ENCODE data around the gene TM4SF18.
"Not testable (repeated sequence)": the region's sequence is repeated elsewhere in the genome, so short reads cannot be mapped to it uniquely, and the experiment has no call there.

The TM4SF18 gene

DNA sequence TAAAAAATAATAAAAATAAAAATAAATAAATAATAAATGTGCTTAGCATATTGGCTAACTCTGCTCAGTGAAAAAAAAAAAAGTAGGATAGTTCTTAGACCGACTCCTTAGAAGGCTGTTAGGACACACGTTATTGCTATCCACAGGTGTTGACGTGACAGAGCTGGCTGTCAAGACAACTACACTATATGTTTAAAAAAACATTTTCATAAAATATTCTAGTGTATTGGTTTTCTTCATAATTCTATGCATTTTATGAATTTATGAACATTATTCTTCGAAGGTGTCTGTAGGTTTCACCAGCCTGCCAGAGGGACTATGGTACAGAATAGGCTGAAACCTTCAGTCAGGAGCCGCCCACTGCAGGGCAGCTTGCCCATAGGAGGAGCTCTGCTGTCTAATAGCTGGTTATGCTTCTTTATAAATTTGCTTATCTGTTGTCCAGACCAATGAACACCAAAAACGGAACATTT lies 34.8 kb upstream of the TM4SF18 start:
- DNase-seq, result no peak

DNA sequence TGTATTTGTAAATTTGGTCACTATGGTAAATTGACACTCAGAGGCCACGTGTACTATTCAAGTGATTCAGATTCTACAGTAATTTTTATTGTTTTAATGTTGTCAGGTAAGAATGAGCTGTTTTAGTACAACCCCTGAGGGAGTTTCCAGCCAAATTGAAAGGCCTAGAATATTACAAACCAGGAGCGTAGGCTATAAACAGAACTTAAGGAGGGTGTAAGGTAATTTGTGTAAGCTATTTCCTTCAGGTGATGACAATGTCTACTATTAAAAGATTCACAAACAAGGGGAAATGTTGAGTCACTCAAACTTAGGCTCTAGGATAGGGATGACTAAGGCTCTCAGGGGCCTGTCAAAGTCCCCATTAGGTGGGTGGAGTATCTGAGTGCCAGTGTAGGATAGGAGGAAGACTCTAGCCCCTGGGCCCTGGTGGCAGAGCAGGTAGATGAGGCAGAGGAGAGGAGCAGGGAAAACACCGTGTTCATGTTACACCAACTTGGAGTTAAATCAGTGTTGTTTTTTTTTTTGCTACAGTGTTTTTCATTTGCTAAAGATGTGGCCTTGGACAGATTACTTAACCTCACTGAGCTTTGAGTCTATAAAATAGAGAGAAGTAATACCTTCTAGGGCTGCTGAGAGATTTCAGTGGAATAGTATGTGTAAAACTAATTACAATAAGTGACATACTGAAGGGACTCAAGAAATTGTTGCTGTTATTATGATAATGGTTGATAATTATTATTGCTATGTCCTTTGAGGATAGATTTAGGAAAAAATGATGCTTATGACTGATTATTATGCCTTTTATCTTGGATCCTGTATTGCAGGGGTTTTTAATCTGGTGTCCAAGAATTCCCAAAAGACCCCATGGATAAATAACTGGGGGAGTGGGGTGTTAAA lies 33.8 kb upstream of the TM4SF18 start:
- no peak for DNase-seq

DNA sequence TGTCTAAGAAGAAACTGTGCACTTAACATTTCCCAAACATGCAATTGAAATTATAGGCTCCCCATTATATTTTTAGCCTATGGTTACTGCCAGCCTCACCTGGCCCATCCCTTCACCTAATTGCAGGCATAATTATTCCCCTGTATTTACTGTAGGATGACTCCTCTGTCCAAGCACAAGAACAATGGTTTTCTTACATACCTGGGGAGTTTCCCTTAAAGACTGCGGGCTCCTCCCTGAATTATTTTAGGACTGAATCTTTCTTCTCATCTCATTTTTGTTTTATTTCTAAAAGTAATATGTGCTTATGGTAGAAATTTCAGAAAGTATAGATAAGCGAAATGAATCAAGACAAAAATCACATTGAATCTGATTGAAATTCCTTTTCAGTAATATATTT lies 32.6 kb upstream of the TM4SF18 start:
- no peak for DNase-seq

DNA sequence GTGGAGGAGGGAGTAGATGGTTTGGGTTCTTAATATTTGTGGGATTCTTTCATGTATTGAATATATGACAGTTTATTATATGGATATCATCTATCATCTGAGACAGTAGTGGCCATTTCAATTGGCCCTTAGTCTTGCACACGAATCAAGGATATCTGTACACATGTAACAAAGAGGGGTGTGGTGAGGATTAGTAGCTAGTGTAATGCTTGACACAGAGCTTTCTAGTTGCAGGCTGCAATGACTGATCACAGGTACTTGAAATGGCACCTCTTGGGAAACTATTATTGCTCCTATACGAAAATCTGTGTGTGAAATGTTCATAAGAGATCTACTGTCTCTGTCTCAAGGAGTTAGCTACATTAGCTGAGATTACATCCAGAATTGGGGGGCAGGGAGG lies 31.2 kb upstream of the TM4SF18 start:
- no peak for DNase-seq

DNA sequence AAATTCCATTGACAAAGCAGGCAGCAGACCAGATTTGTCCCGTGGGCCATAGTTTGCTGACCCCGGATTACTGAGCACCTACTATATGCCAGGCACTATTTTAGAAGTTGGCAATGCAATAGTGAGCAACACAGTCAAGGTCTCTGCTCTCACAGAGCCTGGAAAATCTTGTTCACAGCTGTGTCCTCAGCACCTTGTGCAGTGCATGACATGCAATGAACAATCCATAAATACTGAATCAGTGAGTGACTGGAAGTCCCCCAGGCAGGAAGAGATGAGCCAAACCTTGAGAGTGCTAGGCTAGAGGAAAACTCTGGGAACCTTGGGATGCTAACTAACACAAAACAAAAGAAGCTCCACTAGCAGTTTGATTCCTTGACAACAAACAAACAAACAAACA lies 29.6 kb upstream of the TM4SF18 start:
- no peak for DNase-seq

DNA sequence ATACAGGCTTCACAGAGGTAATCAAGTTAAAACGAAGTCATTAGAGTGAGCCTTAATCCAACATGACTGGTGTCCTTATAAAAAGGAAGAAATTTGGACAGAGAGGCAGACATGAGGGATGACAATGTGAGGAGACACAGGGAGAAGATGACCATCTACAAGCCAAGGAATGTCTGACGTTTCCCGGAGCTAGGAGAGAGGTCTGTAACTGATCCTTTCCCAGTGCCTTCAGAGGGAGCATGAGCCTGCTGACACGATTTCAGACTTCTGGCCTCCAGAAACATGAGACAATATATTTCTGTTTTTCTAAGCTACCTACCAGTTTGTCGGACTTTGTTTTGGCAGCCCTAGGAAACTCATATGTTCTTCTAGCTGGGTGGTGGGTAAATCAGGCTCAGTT lies 28.9 kb upstream of the TM4SF18 start:
- no peak for DNase-seq

DNA sequence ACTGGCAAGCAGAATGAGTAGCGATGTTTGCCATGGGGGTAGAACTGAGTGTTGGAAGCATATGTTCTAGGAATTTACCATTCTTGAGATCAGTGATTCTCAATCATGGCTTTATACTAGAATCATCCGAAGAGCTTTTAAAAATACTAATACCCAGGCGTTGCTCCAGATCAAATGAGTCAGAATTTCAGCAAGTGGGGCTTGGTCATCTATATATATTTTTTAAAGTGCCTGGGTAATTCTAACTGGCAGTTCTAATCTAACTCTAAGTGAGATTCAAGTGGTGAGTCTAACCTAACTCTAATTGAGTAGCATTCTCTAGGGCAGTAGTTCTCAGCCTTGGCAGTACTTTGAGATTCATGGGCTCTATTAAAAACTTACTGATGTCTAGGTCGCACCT lies 23.2 kb upstream of the TM4SF18 start:
- no peak for DNase-seq

DNA sequence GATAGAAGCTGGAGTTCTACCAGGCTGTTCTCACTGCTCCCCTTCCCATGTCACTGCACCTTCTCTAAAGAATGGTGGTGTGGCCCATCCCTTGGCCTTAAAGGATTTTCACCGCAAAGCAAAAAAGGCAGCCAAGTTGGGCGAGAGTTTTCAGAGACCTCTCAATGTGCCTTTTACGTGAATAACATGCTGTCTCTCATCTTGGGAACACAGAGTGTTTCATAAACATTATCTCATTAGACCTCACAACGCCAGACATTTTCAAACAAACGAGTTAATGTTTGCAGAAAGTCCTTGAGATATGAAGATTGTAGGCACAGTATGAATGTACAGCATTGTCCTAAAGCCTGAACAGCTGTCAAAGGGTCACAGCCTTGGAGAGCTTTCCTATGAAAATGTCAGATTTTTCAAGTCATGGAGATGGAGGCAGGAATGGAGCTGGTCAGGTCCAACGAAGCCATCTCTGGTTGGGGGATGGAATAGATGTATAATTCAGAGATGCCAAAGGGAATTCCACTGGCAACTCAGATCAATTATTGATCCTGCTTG lies 22.7 kb upstream of the TM4SF18 start:
- DNase-seq, result no peak

DNA sequence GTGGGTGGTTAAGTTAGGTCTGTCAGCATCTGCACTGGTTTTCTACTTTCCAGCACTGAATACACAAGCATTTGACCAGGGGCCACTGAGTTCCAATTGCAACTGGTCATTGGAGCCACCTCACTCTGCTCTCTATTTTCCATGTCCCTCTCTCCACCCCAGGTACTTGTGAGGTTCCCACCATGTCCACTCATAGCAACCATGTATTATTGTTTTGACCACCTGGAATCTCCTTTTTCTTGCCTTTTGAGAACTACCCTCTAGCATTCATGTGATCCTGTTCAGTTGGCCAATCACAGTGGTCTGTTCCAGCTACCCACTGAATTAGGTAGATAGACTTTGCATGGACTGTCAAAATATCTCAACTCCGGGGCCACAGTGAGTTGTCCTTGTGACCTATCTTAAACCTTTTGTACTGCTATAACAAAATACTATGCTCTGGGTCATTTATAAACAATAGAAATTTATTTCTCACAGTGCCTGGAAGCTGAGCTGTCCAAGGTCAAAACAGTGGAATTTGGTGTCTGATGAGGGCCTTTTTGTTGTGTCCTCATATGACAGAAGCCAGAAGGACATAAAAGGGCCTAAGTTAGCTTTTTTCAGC lies 20.2 kb upstream of the TM4SF18 start:
- DNase-seq, result no peak

DNA sequence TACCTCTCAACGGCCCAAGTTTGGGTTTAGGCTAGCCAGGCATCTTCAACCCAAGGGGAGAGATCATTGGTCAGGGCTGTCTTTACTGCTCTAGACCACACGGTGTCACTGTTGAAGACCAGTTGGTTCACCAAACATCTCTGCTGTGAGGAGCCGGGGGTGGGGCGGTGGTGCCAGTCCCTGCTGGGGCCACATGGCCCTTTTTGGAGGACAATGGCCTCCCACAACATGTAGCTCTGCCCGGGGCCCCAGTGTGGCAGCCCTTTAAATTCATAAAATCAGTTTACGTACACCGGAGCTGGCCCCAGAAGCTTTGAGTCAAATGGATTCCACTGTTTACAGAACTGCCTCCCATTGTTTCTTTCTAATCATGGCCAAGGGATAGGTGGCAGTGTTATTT lies 19.1 kb upstream of the TM4SF18 start:
- DNase-seq, result peak; percentile 19

DNA sequence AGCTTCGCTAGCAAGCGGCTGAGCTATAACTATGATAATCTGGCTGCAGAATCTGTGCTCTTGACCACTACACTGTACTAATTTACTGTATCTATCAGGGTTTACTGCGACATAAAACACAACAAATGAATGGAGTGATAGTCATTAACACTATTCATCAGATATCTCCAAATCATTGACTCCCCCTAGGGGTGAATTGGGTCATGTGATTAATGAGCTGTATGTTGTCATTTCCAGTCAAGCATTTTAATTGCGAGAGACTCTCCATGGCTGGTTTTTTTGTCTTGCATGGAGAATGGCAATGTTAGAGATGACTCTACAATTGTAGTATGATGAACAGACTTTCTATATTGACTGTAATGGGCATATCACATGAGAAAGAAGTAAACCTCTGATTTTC lies 10.5 kb upstream of the TM4SF18 start:
- peak; percentile 66 for DNase-seq

DNA sequence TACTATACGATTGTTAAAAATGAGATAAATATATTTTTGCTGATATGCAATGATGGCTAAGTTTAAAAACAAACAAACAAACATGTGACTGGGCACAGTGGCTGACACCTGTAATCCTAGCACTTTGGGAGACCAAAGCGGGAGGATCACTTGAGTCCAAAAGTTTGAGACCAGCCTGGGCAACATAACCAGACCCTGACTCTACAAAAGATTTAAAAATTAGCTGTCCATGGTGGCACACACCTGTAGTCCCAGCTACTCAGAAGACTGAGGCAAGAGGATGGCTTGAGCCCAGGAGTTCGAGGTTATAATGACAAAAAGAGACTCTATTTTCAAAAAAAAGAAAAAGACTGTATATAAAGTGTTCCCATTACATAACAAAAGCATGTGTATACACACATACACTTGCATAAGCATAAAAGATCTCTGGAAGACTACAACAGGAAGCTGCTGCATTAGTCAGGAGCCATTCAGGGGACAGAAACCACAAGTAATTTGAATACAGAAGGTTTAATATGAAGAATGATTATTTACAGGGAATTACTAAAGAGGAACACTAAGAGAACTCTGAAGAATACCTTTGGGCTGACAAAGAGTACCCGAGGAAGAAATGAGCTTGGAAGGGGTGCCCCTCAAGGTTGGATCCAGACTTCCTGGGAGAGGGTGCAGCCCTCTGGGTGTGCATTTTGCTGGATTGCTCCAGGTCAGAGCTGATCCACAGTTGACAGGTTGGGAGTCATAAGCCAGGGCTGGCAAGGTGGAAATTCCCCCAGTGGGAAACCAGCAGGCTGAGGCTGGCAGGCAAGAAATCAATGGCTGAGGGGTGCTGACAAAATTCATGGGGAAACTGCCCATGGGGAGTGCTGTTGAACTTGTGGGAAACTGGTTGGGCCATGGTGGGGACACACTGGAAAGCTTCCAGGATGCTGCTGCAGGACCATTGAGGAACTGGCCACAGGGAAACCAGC lies 9.3 kb upstream of the TM4SF18 start:
- no peak for DNase-seq

DNA sequence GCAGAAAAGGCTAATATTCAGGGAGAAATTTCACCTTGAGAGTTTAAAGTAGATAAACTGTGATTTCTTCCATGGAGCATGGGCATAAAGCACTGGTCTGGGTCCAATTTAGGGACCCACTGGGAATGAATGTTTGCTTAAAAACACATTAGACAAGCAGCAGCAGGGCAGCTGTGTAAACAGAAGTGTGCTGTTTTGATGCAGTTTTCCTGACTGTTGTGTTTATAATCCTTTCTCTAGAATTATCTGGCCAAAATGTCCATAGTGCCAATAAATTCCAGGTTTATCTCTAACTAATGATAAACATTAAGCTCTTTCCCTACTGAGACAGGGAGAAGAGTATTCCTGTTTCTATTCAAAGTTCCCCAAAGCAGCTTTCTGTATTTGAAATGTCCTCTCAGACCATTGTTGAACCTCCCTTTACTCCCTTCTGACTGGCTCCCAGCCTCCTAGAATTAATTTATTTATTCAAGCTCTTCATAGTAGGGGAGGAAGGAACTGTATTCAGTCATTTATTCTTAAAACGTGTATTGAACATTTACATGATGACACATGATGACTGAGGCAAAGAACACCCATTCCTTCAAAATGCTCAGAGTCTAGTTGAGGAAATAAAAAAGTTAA lies 7.0 kb upstream of the TM4SF18 start:
- no peak for DNase-seq

DNA sequence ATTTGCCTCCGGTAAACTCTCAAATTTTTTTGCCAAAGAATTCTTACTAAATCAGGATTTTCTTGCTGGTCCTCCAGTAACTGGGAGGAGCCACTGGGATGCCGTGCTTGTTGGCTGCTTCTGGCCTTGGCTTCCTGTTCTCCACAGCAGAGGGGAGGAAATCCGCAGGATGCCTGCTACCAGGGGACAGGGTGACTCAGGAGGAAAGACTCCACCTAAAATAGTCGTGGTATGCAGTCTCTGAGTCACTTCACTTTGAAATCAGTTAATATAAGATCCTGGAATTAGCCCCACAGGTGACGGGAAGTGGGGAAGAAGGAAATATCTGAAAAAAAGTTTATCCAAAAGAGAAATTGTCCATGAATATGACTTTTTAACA lies 6.5 kb upstream of the TM4SF18 start:
- no peak for DNase-seq

DNA sequence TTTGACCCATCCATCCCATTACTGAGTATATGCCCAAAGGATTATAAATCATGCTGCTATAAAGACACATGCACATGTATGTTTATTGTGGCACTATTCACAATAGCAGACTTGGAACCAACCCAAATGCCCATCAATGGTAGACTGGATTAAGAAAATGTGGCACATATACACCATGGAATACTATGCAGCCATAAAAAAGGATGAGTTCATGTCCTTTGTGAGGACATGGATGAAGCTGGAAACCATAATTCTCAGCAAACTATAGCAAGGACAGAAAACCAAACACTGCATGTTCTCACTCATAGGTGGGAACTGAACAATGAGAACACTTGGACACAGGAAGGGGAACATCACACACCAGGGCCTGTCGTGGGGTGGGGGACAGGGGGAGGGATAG lies 4.0 kb upstream of the TM4SF18 start:
- not testable (repeated sequence) for DNase-seq

DNA sequence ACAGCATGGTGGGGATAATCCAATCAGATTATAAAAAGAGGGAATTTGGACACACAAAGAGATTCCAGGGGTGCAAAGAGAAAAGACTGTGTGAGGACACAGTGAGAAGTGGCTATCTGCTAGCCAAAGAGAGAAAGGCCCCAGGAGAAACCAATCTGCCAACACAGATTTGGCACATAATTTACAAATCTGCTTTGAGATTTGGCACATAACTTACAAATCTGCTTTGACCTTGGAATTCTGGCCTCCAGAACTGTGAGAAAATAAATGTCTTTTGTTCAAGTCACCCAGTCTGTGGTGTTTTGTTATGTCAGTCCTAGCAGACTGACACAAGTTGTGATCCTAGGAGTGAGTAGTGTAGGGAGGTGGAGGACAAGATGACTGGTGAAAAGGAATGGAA lies 3.5 kb upstream of the TM4SF18 start:
- DNase-seq, result no peak

DNA sequence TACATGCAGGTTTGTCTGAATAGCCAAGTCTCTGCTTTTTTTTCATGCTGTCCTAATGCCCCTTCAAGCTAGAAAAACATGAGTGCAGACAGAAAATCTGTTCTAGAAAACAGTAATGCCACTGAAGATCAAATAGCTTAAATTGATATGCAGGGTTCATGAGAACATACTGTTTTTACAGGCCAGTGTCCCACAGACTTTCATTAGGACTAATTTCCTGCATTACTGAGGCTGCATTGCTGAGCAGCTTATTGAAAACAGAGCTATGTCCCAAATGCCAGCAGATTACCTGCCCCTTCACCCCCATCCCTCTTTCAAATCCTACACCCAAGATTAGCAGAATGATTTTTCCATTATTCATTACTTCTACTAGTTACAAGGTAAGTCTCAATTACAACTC lies 665 bp downstream of the TM4SF18 start:
- DNase-seq, result peak; percentile 53

DNA sequence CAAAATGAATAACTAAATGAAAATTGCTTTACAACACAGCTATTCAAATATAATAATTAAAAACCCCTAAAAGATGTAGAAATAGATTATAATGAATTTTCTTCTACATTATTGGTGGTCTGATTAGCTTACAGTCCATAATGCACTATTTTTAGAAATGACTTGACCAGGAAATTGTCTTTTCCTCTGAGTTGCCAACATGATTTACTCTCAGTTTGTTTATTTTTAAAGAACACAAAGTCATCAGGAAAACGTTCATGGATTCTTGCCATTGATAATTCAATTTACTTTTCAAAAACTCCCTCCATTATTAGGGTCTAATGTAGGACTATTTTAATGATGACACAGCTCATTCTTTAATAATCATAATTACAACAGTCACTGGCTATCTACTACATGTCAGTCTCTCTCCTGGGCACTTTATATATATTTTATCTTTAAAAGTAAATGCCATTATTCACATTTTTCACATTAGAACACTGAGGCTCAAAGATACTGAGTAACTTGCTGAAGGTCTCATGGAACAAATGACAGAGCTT lies 1.1 kb downstream of the TM4SF18 start:
- DNase-seq, result no peak

DNA sequence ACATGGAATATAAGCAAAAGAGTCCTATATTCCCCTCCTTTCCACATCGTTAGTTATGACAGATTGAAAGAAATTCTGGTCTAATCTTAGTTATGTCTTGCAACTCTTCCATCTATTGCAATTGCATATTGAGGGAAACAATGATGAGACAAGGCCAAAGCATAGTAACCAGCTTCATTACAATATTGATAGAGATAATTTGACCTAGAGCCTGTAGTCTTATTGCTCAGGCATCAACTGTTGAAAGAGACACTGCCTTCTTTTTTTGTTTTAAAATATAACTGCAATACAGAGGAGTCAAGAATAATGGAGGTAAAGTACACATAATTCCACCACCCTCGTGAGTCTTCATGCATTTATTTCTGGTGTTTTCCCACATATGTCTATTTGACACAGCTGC lies 2.0 kb downstream of the TM4SF18 start:
- no peak for DNase-seq

DNA sequence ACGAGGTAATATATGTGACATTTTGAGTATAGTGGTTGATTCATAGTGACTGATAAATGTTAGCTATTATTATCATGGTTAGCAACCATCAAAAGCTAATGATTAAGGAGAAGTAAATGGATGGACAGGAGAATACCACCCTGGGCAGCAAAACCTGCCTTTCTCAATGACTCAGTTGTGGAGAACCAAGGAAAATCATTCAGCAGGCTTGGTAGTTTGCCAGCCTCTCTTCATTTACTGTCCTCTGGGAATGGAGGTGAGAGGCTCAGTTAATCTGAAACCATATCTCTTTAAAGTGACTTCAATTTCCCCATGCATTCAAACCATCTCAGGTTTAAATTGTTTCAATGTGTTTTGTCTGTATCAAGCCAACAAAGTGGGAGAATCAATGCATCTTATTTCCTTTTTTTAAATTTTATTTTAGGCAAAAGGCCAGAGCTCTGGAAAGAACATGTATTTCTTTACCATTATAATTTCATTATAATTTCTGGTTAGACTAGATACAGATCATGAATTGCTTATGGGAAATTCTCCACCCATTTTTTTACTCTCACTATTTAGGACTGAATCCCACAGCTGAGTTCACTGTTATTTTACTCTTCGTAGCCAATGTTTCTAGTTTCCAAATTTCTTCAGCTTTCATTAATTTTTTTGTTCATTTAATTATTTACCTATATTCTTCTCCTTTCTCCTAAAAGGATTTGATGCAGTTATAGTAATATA lies 2.7 kb downstream of the TM4SF18 start:
- DNase-seq, result peak; percentile 11

DNA sequence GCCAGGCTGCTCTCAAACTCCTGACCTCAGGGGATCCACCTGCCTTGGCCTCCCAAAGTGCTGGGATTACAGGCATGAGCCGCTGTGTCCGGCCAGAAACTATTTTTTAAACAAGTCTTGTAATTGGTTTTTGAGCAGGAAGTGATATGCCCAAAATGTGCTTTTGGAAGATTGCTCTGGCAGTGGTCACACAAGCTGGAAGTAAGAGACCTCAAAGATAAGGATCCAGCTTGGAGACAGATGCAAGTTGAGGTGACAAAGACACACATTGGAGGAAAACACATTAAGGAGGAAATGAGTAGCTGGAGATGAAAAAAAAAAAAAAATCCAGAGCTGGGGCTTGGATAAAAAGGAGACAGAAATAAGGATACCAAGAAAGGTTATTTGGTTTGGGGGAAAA lies 6.3 kb downstream of the TM4SF18 start:
- DNase-seq, result no peak

DNA sequence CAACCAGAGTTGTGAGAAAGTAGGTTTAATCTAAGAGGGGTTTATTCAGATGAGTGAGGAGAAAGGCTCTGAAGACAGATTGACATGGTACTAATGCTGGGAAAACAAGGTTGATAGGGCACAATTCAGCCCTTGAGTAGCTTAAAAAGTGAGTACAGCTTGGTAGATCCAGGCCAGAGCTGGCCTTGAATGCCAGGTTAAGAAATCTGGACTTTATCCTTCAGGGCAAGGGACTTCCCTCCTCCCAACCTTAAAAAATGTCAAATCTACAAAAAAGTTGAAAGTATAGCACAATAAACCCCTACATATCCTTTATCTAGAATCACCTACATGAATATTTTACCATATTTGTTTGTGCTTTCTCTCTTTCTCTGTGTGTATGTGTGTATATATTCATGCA lies 7.9 kb downstream of the TM4SF18 start:
- no peak for DNase-seq

Data from eye (tissue), 1 donor.